HG03457 (cell line): ENCODE measurements around the gene ZNF426.
"Not testable (repeated sequence)": the region's sequence is repeated elsewhere in the genome, so short reads cannot be mapped to it uniquely, and the experiment has no call there.

Experiments used
- ATAC-seq: cut with Tn5 transposase; IDR thresholded peaks from one replicate; pipeline ENCODE4 v1.9.1; 2021; ENCODE audit warnings: moderate number of reproducible peaks; ENCODE audit not compliant: unreplicated experiment

Gene ZNF426

GRCh38 chr19:9538183-9539058 is at the start of gene ZNF426:
ZNF426 (minus strand) TSS chr19:9538645; CDS start chr19:9536232, 2,413 bp downstream.
- ATAC-seq, result peak; percentile 71

GRCh38 chr19:9586764-9587163 is 48.3 kb upstream of the ZNF426 start:
- no peak for ATAC-seq

GRCh38 chr19:9584073-9584833 is 45.8 kb upstream of the ZNF426 start, which contains the start of gene ZNF121:
ZNF121 (minus strand) TSS chr19:9584504; CDS start chr19:9568097, 16,407 bp downstream.
- peak; percentile 69 for ATAC-seq

GRCh38 chr19:9582081-9582725 is 43.8 kb upstream of the ZNF426 start:
- not testable (repeated sequence) for ATAC-seq

GRCh38 chr19:9580728-9581127 is 42.3 kb upstream of the ZNF426 start:
- ATAC-seq, result no peak

- ATAC-seq, result no peak
These were observed 31.8 kb upstream of the ZNF426 start for GRCh38 chr19:9570255-9570654.

GRCh38 chr19:9566729-9567128 is 28.3 kb upstream of the ZNF426 start:
- ATAC-seq, result no peak

GRCh38 chr19:9565900-9566705 is 27.7 kb upstream of the ZNF426 start:
- no peak for ATAC-seq

- ATAC-seq, result no peak
These were observed 14.3 kb upstream of the ZNF426 start for GRCh38 chr19:9552536-9553274.

- ATAC-seq, result no peak
These were observed 9.4 kb upstream of the ZNF426 start for GRCh38 chr19:9547870-9548269.

- ATAC-seq, result not testable (repeated sequence)
These were observed 2.8 kb upstream of the ZNF426 start for GRCh38 chr19:9541281-9541680.

- ATAC-seq, result not testable (repeated sequence)
These were observed 1.5 kb upstream of the ZNF426 start for GRCh38 chr19:9539921-9540320.

GRCh38 chr19:9539201-9539600 is 756 bp upstream of the ZNF426 start:
- not testable (repeated sequence) for ATAC-seq

- no peak for ATAC-seq
These were observed 2.5 kb downstream of the ZNF426 start for GRCh38 chr19:9535934-9536333.

- ATAC-seq, result no peak
These were observed 6.5 kb downstream of the ZNF426 start for GRCh38 chr19:9531933-9532332.

GRCh38 chr19:9528757-9529336 is 9.6 kb downstream of the ZNF426 start:
- no peak for ATAC-seq

GRCh38 chr19:9523885-9524474 is 14.5 kb downstream of the ZNF426 start:
- no peak for ATAC-seq

- no peak for ATAC-seq
These were observed 31.2 kb downstream of the ZNF426 start for GRCh38 chr19:9507285-9507684.

- no peak for ATAC-seq
These were observed 37.6 kb downstream of the ZNF426 start for GRCh38 chr19:9500796-9501195.
